K562 (cell line): ENCODE measurements around the gene PLCL1. TPM values are rescaled to one million over a fixed set of nuclear protein-coding genes. Genes with fewer than 3 reads are reported as not detected.

ENCODE experiments used
- ESRRA ChIP-seq: fragments of 450-650 bp; IDR thresholded peaks from 2 replicates; pipeline ENCODE4 v1.6.1; 2014; ENCODE audit warnings: low read depth, mild to moderate bottlenecking, moderate library complexity, borderline replicate concordance
- FOXK2 ChIP-seq, 2 experiments: fragments of 450-650 bp; IDR thresholded peaks in 1 of 2; conservative IDR thresholded peaks in 1 of 2; 2 replicates each; pipeline ENCODE4 v1.6.1; 2016; ENCODE audit warnings: low read depth in 2 of 2, mild to moderate bottlenecking in 1 of 2
- MEF2D ChIP-seq: conservative IDR thresholded peaks from 2 replicates; pipeline ENCODE4 v1.6.1; 2016; ENCODE audit warnings: low read depth, missing genetic modification characterization, missing compliant biosample characterization
- MIER1 ChIP-seq: fragments of 450-650 bp; IDR thresholded peaks from 2 replicates; pipeline ENCODE4 v1.6.1; 2016; ENCODE audit warnings: antibody characterized with exemption, mild to moderate bottlenecking, low read depth
- NFRKB ChIP-seq: fragments of 450-650 bp; IDR thresholded peaks from 2 replicates; pipeline ENCODE4 v1.6.1; 2016; ENCODE audit warnings: low read depth
- PHTF2 ChIP-seq: fragments of 250-450 bp; sonication (Bioruptor Pico); IDR thresholded peaks from 2 replicates; pipeline ENCODE4 v1.5.0; 2021; ENCODE audit warnings: mild to moderate bottlenecking
- SPI1 ChIP-seq: IDR thresholded peaks from 2 replicates; pipeline ENCODE4 v1.6.1; 2011; ENCODE audit warnings: low read depth, low read length, control low read depth, borderline replicate concordance
- ZNF347 ChIP-seq: fragments of 450-650 bp; formaldehyde crosslinking; IDR thresholded peaks from 2 replicates; pipeline ENCODE4 v1.4.0; 2020; ENCODE audit warnings: low read depth, mild to moderate bottlenecking, moderate library complexity
- polyA plus RNA-seq, 8 experiments: library from polyadenylated mRNA; depleted of rRNA in 4 of 8; stranded (reverse) in 5 of 8; unstranded in 3 of 8; fragments of >200 nt; fragmentation: Nextera tagmentation in 2 of 8; fragmentation: Illumina TruSeq in 1 of 8; extraction: Ambion mirVana in 2 of 8; extraction: Trizol in 1 of 8; gene quantifications; 2 replicates each; pipeline versions ENCODE4 v1.2.1 to v1.2.3, GENCODE V29; 2011 to 2014; ENCODE audit warnings: inconsistent platforms in 1 of 8, missing spikeins in 1 of 8
- total RNA-seq, 7 experiments: library from RNA; depleted of rRNA in 6 of 7; stranded (reverse); fragments of >200 nt in 6 of 7; fragmentation: Illumina TruSeq in 2 of 7; extraction: Trizol in 2 of 7; gene quantifications; 2 replicates each; pipeline versions ENCODE4 v1.2.1 to v1.2.3, GENCODE V29; 2011 to 2021; ENCODE audit warnings: low replicate concordance in 1 of 7
- TF ChIP-seq, protein P1 (sequence below), 2 experiments: fragments of 450-650 bp; IDR thresholded peaks; 2 replicates each; pipeline ENCODE4 v1.6.1; 2018; ENCODE audit warnings: mild to moderate bottlenecking in 2 of 2, low read depth in 1 of 2; ENCODE audit not compliant: partially characterized antibody in 2 of 2
- TF ChIP-seq, protein P2 (sequence below): fragments of 450-650 bp; IDR thresholded peaks from 2 replicates; pipeline ENCODE4 v1.6.1; 2016; ENCODE audit warnings: mild to moderate bottlenecking
- TF ChIP-seq, protein P3 (sequence below): fragments of 250-450 bp; sonication (Bioruptor Pico); IDR thresholded peaks from 2 replicates; pipeline ENCODE4 v1.8.0; 2022; ENCODE audit warnings: inconsistent platforms, mild to moderate bottlenecking, moderate library complexity, borderline replicate concordance

PLCL1 gene
- total and polyA plus RNA-seq, 9 of the 15 experiments (the other 6 are each of a cell fraction or from before 2014, with no cell fraction given), result 2.0 to 17.7 (median 8.6) TPM

DNA sequence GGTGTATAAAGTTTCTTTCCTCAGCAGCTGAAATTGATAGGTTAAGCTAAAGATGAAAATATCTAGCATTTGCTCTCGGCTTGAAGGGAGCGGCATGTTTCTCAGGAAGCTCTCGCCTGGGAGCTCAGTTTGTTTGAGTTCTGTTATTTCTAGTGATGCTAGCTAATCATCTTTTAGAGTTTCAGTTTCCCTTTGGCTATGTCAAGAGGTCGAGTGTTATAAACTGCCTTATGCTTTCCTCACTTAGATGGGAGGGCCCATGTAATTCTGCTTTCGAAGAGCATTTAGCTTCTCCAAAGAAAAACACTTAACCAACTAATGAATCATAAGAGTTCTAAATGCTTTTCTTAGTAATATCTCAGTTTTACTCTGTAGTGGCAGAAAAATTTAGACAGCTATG lies 33.6 kb downstream of the PLCL1 start (continued):
- TF ChIP-seq, protein P1, sequence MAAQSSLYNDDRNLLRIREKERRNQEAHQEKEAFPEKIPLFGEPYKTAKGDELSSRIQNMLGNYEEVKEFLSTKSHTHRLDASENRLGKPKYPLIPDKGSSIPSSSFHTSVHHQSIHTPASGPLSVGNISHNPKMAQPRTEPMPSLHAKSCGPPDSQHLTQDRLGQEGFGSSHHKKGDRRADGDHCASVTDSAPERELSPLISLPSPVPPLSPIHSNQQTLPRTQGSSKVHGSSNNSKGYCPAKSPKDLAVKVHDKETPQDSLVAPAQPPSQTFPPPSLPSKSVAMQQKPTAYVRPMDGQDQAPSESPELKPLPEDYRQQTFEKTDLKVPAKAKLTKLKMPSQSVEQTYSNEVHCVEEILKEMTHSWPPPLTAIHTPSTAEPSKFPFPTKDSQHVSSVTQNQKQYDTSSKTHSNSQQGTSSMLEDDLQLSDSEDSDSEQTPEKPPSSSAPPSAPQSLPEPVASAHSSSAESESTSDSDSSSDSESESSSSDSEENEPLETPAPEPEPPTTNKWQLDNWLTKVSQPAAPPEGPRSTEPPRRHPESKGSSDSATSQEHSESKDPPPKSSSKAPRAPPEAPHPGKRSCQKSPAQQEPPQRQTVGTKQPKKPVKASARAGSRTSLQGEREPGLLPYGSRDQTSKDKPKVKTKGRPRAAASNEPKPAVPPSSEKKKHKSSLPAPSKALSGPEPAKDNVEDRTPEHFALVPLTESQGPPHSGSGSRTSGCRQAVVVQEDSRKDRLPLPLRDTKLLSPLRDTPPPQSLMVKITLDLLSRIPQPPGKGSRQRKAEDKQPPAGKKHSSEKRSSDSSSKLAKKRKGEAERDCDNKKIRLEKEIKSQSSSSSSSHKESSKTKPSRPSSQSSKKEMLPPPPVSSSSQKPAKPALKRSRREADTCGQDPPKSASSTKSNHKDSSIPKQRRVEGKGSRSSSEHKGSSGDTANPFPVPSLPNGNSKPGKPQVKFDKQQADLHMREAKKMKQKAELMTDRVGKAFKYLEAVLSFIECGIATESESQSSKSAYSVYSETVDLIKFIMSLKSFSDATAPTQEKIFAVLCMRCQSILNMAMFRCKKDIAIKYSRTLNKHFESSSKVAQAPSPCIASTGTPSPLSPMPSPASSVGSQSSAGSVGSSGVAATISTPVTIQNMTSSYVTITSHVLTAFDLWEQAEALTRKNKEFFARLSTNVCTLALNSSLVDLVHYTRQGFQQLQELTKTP (IDR thresholded peaks at IDR 0.05; ENCODE audit: low read depth in 1 of 2, partially characterized antibody in 2 of 2), result no peak
- no peak for TF ChIP-seq ESRRA
- no peak for TF ChIP-seq SPI1
- TF ChIP-seq, protein P2, sequence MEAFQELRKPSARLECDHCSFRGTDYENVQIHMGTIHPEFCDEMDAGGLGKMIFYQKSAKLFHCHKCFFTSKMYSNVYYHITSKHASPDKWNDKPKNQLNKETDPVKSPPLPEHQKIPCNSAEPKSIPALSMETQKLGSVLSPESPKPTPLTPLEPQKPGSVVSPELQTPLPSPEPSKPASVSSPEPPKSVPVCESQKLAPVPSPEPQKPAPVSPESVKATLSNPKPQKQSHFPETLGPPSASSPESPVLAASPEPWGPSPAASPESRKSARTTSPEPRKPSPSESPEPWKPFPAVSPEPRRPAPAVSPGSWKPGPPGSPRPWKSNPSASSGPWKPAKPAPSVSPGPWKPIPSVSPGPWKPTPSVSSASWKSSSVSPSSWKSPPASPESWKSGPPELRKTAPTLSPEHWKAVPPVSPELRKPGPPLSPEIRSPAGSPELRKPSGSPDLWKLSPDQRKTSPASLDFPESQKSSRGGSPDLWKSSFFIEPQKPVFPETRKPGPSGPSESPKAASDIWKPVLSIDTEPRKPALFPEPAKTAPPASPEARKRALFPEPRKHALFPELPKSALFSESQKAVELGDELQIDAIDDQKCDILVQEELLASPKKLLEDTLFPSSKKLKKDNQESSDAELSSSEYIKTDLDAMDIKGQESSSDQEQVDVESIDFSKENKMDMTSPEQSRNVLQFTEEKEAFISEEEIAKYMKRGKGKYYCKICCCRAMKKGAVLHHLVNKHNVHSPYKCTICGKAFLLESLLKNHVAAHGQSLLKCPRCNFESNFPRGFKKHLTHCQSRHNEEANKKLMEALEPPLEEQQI, result no peak
- TF ChIP-seq PHTF2 (CRISPR knock-in tag), result no peak
- no peak for TF ChIP-seq MEF2D (tag)
- TF ChIP-seq FOXK2 (conservative IDR thresholded peaks at IDR 0.05 in 1 of 2, IDR thresholded peaks at IDR 0.05 in 1 of 2; ENCODE audit: low read depth in 2 of 2), result no peak
- no peak for TF ChIP-seq MIER1
- TF ChIP-seq, protein P3, sequence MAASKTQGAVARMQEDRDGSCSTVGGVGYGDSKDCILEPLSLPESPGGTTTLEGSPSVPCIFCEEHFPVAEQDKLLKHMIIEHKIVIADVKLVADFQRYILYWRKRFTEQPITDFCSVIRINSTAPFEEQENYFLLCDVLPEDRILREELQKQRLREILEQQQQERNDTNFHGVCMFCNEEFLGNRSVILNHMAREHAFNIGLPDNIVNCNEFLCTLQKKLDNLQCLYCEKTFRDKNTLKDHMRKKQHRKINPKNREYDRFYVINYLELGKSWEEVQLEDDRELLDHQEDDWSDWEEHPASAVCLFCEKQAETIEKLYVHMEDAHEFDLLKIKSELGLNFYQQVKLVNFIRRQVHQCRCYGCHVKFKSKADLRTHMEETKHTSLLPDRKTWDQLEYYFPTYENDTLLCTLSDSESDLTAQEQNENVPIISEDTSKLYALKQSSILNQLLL (CRISPR knock-in tag), result no peak
- no peak for TF ChIP-seq NFRKB
- no peak for TF ChIP-seq ZNF347 (CRISPR knock-in tag)
- TF ChIP-seq, all 486 proteins: peak for 0
